ENCODE results near the gene RPH3AL.

Gene RPH3AL

GRCh38 chr17:352421-353212 lies at the start of gene RPH3AL:
TSS of gene RPH3AL (minus strand) at chr17:352807. CDS start at chr17:327543, 25,264 bp downstream.
- Histone ChIP-seq H3K4me1 (ENCODE audit: control insufficient read depth, insufficient read depth, low read length, unreplicated experiment) (peaks cover 9% of the 10 kb centered on the region), H2AFZ (ENCODE audit: low read length, unreplicated experiment) (no peak within 1 kb of the TSS), H3K27ac (ENCODE audit: low read depth, low read length) (no peak within 1 kb of the TSS), H3K27me3 (ENCODE audit: insufficient read depth, low read length) (no peaks in the 10 kb centered on the region), H3K4me3 (ENCODE audit: low read depth, low read length) (no peak within 1 kb of the TSS), H3K36me3 (ENCODE audit: insufficient read depth, low read length) (no peaks in the 10 kb centered on the region), H3K79me2 (ENCODE audit: control insufficient read depth, insufficient read depth, low read length, unreplicated experiment) (no peaks in the 10 kb centered on the region)

GRCh38 chr17:400257-400656 lies 47.6 kb upstream of the RPH3AL start:
- no peaks in the 10 kb centered on the region for H3K79me2 ChIP-seq (ENCODE audit: control insufficient read depth, insufficient read depth, low read length, unreplicated experiment)
- H3K27me3 ChIP-seq (ENCODE audit: insufficient read depth, low read length): 0 out of 2 replicates have a peak, but pooled peaks cover 8% of the 10 kb centered on the region
- no peak overlapping the region for H3K27ac ChIP-seq (ENCODE audit: low read depth, low read length)
- H3K4me1 ChIP-seq (ENCODE audit: control insufficient read depth, insufficient read depth, low read length, unreplicated experiment): no peaks in the 10 kb centered on the region
- no peak overlapping the region for H2AFZ ChIP-seq (ENCODE audit: low read length, unreplicated experiment)
- no peaks in the 10 kb centered on the region for H3K36me3 ChIP-seq (ENCODE audit: insufficient read depth, low read length)
- no peak overlapping the region for H3K4me3 ChIP-seq (ENCODE audit: low read depth, low read length)

- H3K27ac ChIP-seq (ENCODE audit: low read depth, low read length): no peak overlapping the region
- H2AFZ ChIP-seq (ENCODE audit: low read length, unreplicated experiment): no peak overlapping the region
- 0 out of 2 replicates have a peak, but pooled peaks cover 8% of the 10 kb centered on the region for H3K27me3 ChIP-seq (ENCODE audit: insufficient read depth, low read length)
- no peaks in the 10 kb centered on the region for H3K4me1 ChIP-seq (ENCODE audit: control insufficient read depth, insufficient read depth, low read length, unreplicated experiment)
- no peaks in the 10 kb centered on the region for H3K36me3 ChIP-seq (ENCODE audit: insufficient read depth, low read length)
- no peaks in the 10 kb centered on the region for H3K79me2 ChIP-seq (ENCODE audit: control insufficient read depth, insufficient read depth, low read length, unreplicated experiment)
- no peak overlapping the region for H3K4me3 ChIP-seq (ENCODE audit: low read depth, low read length)
Measured at GRCh38 chr17:396788-397187, 44.2 kb upstream of the RPH3AL start.

GRCh38 chr17:395974-396373 lies 43.4 kb upstream of the RPH3AL start:
- Histone ChIP-seq H3K4me3 (ENCODE audit: low read depth, low read length) (no peak overlapping the region), H3K27me3 (ENCODE audit: insufficient read depth, low read length) (0 out of 2 replicates have a peak, but pooled peaks cover 7% of the 10 kb centered on the region), H3K36me3 (ENCODE audit: insufficient read depth, low read length) (no peaks in the 10 kb centered on the region), H3K79me2 (ENCODE audit: control insufficient read depth, insufficient read depth, low read length, unreplicated experiment) (no peaks in the 10 kb centered on the region), H3K27ac (ENCODE audit: low read depth, low read length) (no peak overlapping the region), H2AFZ (ENCODE audit: low read length, unreplicated experiment) (no peak overlapping the region), H3K4me1 (ENCODE audit: control insufficient read depth, insufficient read depth, low read length, unreplicated experiment) (no peaks in the 10 kb centered on the region)

- Histone ChIP-seq H3K27me3 (ENCODE audit: insufficient read depth, low read length) (no peaks in the 10 kb centered on the region), H3K4me3 (ENCODE audit: low read depth, low read length) (no peak overlapping the region), H3K79me2 (ENCODE audit: control insufficient read depth, insufficient read depth, low read length, unreplicated experiment) (no peaks in the 10 kb centered on the region), H3K4me1 (ENCODE audit: control insufficient read depth, insufficient read depth, low read length, unreplicated experiment) (no peaks in the 10 kb centered on the region), H3K36me3 (ENCODE audit: insufficient read depth, low read length) (no peaks in the 10 kb centered on the region), H2AFZ (ENCODE audit: low read length, unreplicated experiment) (no peak overlapping the region), H3K27ac (ENCODE audit: low read depth, low read length) (no peak overlapping the region)
Measured at GRCh38 chr17:395179-395578, 42.6 kb upstream of the RPH3AL start.

- Histone ChIP-seq H3K4me3 (ENCODE audit: low read depth, low read length) (no peak overlapping the region), H3K36me3 (ENCODE audit: insufficient read depth, low read length) (no peaks in the 10 kb centered on the region), H3K79me2 (ENCODE audit: control insufficient read depth, insufficient read depth, low read length, unreplicated experiment) (no peaks in the 10 kb centered on the region), H3K27ac (ENCODE audit: low read depth, low read length) (no peak overlapping the region), H2AFZ (ENCODE audit: low read length, unreplicated experiment) (no peak overlapping the region), H3K4me1 (ENCODE audit: control insufficient read depth, insufficient read depth, low read length, unreplicated experiment) (no peaks in the 10 kb centered on the region), H3K27me3 (ENCODE audit: insufficient read depth, low read length) (no peaks in the 10 kb centered on the region)
Measured at GRCh38 chr17:394718-395095, 42.1 kb upstream of the RPH3AL start.

- Histone ChIP-seq H3K4me3 (ENCODE audit: low read depth, low read length) (no peak overlapping the region), H3K36me3 (ENCODE audit: insufficient read depth, low read length) (no peaks in the 10 kb centered on the region), H3K79me2 (ENCODE audit: control insufficient read depth, insufficient read depth, low read length, unreplicated experiment) (no peaks in the 10 kb centered on the region), H2AFZ (ENCODE audit: low read length, unreplicated experiment) (no peak overlapping the region), H3K27me3 (ENCODE audit: insufficient read depth, low read length) (no peaks in the 10 kb centered on the region), H3K4me1 (ENCODE audit: control insufficient read depth, insufficient read depth, low read length, unreplicated experiment) (no peaks in the 10 kb centered on the region), H3K27ac (ENCODE audit: low read depth, low read length) (no peak overlapping the region)
Measured at GRCh38 chr17:393806-394717, 41.5 kb upstream of the RPH3AL start.

GRCh38 chr17:391850-392249 lies 39.2 kb upstream of the RPH3AL start:
- Histone ChIP-seq H3K36me3 (ENCODE audit: insufficient read depth, low read length) (no peaks in the 10 kb centered on the region), H3K4me1 (ENCODE audit: control insufficient read depth, insufficient read depth, low read length, unreplicated experiment) (no peaks in the 10 kb centered on the region), H3K27me3 (ENCODE audit: insufficient read depth, low read length) (peaks cover 1% of the 10 kb centered on the region), H3K27ac (ENCODE audit: low read depth, low read length) (no peak overlapping the region), H3K4me3 (ENCODE audit: low read depth, low read length) (no peak overlapping the region), H3K79me2 (ENCODE audit: control insufficient read depth, insufficient read depth, low read length, unreplicated experiment) (no peaks in the 10 kb centered on the region), H2AFZ (ENCODE audit: low read length, unreplicated experiment) (no peak overlapping the region)

GRCh38 chr17:390025-390424 lies 37.4 kb upstream of the RPH3AL start:
- Histone ChIP-seq H3K4me1 (ENCODE audit: control insufficient read depth, insufficient read depth, low read length, unreplicated experiment) (no peaks in the 10 kb centered on the region), H2AFZ (ENCODE audit: low read length, unreplicated experiment) (no peak overlapping the region), H3K4me3 (ENCODE audit: low read depth, low read length) (no peak overlapping the region), H3K79me2 (ENCODE audit: control insufficient read depth, insufficient read depth, low read length, unreplicated experiment) (no peaks in the 10 kb centered on the region), H3K36me3 (ENCODE audit: insufficient read depth, low read length) (no peaks in the 10 kb centered on the region), H3K27ac (ENCODE audit: low read depth, low read length) (no peak overlapping the region), H3K27me3 (ENCODE audit: insufficient read depth, low read length) (peaks cover 12% of the 10 kb centered on the region)

- no peak overlapping the region for H3K27ac ChIP-seq (ENCODE audit: low read depth, low read length)
- H3K4me1 ChIP-seq (ENCODE audit: control insufficient read depth, insufficient read depth, low read length, unreplicated experiment): no peaks in the 10 kb centered on the region
- H3K27me3 ChIP-seq (ENCODE audit: insufficient read depth, low read length): peaks cover 13% of the 10 kb centered on the region
- no peak overlapping the region for H3K4me3 ChIP-seq (ENCODE audit: low read depth, low read length)
- H2AFZ ChIP-seq (ENCODE audit: low read length, unreplicated experiment): no peak overlapping the region
- no peaks in the 10 kb centered on the region for H3K36me3 ChIP-seq (ENCODE audit: insufficient read depth, low read length)
- no peaks in the 10 kb centered on the region for H3K79me2 ChIP-seq (ENCODE audit: control insufficient read depth, insufficient read depth, low read length, unreplicated experiment)
Measured at GRCh38 chr17:388087-388486, 35.5 kb upstream of the RPH3AL start.

Measured in ACC112 (cell line).